ENCODE data around the gene COX8C.

Gene COX8C

DNA sequence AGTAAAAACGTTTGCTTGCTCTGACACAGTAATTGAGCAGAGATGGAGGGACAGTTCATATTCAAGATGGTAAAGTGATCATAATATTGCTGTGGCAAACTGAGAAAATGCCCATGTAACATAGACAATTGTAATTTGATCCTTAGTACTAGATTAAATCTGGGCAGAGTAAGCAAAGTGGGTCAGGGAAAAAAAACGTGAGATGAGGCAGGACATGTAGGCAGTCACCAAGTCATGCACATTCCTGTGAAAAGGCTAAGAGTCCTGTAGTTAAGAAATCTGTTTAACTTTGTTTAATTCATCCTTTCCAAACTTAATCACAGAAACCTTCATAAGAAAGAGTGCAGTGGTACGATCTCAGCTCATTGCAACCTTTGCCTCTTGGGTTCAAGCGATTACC lies 30.3 kb upstream of the COX8C start:
- Mint-ChIP-seq H3K4me3 (no peak overlapping the region), H3K36me3 (peaks cover 5% of the 10 kb centered on the region), H3K4me1 (peaks cover 33% of the 10 kb centered on the region), H3K9me3 (no peaks in the 10 kb centered on the region), H3K27me3 (no peaks in the 10 kb centered on the region), H3K27ac (no peak overlapping the region)
- ATAC-seq (ENCODE audit: low read depth): no peak
- no peak for DNase-seq (ENCODE audit: low spot score in 2 of 2)

DNA sequence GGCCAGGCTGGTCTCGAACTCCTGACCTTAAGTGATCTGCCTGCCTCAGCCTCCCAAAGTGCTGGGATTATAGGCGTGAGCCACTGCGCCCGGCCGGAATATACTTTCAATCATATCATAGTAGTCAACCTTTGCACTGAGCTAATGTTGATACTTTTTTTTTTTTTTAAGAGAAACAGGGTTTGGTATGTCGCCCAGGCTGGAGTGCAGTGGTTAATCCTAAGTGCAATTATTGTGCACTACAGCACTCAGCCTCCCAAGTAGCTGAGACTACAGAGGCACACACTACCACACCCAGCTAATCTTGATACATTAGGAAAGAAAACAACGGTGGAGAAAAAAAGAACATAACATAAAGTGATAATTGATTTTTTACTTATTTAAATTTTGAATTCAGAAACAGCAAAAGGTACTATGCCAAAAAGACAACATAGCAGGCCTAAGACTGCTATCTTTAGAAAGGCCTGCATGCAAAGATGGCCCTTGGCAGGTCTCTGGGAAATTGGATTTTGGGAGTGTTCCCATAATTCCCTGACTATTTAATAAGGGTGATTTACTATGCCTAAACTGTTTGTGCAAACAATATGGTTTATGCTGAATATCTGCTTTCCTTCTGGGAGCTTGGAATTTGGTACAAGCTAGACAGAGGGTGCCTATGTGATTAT lies 29.6 kb upstream of the COX8C start:
- Mint-ChIP-seq H3K9me3 (no peaks in the 10 kb centered on the region), H3K27ac (no peak overlapping the region), H3K4me1 (peaks cover 33% of the 10 kb centered on the region), H3K36me3 (peaks cover 5% of the 10 kb centered on the region), H3K4me3 (no peak overlapping the region), H3K27me3 (no peaks in the 10 kb centered on the region)
- no peak for DNase-seq (ENCODE audit: low spot score in 2 of 2)
- no peak for ATAC-seq (ENCODE audit: low read depth)

DNA sequence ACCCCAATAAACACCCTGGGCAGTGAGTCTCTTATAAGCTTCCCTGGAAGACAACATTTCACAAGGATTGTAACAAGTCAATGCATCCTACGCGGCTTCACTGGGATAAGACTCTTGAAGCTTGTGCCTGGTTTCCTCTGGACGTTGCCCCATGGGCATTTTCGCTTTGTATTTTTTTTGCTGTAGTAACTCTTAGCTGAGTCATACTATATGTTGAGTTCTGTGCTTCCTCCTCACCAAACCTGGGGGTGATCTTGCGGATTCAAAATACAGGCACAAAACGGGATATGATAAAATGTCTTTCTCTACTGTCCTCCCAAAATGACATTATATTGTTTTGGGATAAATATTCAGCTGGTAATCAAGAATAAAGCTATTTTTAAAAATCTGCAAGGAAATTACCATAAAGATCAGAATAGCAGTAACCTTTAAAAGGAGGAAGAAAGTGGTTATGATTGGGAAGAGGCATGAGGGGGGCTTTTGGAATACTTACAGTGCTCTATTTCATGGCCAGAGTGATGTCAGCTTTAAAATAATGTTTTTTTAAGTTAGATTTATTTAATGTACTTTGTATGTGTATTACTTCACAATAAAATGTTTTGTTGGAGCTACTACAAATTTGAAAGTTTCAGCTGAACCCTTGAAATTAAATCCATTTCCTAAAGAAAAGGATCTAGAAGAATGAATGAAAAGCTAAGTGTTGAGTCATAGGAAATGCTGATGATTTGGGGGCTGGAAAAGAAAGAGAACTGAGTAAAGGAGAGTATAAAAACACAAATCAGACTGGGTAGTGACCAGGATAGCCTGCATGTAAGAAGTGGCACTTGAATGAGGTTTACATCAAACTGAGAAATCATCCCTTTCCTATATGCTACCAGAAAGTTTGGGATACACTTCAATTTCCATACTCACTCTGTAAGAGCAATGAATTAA lies 28.8 kb upstream of the COX8C start:
- no peak for DNase-seq (ENCODE audit: low spot score in 2 of 2)
- Mint-ChIP-seq H3K27ac (peak overlapping the region; percentile 14), H3K9me3 (no peaks in the 10 kb centered on the region), H3K4me3 (no peak overlapping the region), H3K27me3 (no peaks in the 10 kb centered on the region), H3K4me1 (peaks cover 28% of the 10 kb centered on the region), H3K36me3 (peaks cover 5% of the 10 kb centered on the region)
- no peak for ATAC-seq (ENCODE audit: low read depth)

- Mint-ChIP-seq H3K4me1 (peaks cover 32% of the 10 kb centered on the region), H3K4me3 (no peak overlapping the region), H3K27ac (peak overlapping the region; percentile 14)
Measured at GRCh38 chr14:93318927-93319326, 28.1 kb upstream of the COX8C start.

DNA sequence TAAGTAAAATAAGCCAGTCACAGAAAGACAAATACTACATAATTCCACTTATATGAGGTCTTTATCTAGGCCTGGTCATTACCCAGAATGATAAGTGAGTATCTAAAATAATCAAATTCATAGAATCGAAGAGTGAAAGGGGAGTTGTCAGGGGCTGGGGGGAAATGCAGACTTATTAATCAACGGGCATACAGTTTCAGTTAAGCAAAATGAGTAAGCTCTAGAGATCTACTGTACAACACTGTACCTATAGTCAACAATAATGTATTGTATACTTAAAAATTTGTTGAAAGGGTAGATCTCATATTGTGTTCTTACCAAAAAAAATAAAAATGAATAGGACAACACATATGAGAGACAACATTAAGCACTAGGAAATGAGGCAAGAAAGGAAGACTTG lies 27.5 kb upstream of the COX8C start:
- no peak for ATAC-seq (ENCODE audit: low read depth)
- Mint-ChIP-seq H3K27me3 (no peaks in the 10 kb centered on the region), H3K27ac (peak overlapping the region; percentile 4), H3K4me1 (peaks cover 33% of the 10 kb centered on the region), H3K36me3 (peaks cover 11% of the 10 kb centered on the region), H3K9me3 (no peaks in the 10 kb centered on the region), H3K4me3 (no peak overlapping the region)
- no peak for DNase-seq (ENCODE audit: low spot score in 2 of 2)

More at GRCh38 chr14:93318927-93319326, 28.1 kb upstream of the COX8C start:
- Mint-ChIP-seq H3K36me3 (peaks cover 10% of the 10 kb centered on the region), H3K27me3 (no peaks in the 10 kb centered on the region), H3K9me3 (no peaks in the 10 kb centered on the region)
- no peak for DNase-seq (ENCODE audit: low spot score in 2 of 2)
- ATAC-seq (ENCODE audit: low read depth): no peak

- H3K36me3 Mint-ChIP-seq: peaks cover 15% of the 10 kb centered on the region
- peak overlapping the region; percentile 4 for H3K27ac Mint-ChIP-seq
- no peak for DNase-seq (ENCODE audit: low spot score in 2 of 2)
- H3K4me3 Mint-ChIP-seq: no peak overlapping the region
- H3K9me3 Mint-ChIP-seq: no peaks in the 10 kb centered on the region
- H3K27me3 Mint-ChIP-seq: no peaks in the 10 kb centered on the region
- H3K4me1 Mint-ChIP-seq: peaks cover 36% of the 10 kb centered on the region
- ATAC-seq (ENCODE audit: low read depth): no peak
Measured at GRCh38 chr14:93319958-93320357, 27.0 kb upstream of the COX8C start.

DNA sequence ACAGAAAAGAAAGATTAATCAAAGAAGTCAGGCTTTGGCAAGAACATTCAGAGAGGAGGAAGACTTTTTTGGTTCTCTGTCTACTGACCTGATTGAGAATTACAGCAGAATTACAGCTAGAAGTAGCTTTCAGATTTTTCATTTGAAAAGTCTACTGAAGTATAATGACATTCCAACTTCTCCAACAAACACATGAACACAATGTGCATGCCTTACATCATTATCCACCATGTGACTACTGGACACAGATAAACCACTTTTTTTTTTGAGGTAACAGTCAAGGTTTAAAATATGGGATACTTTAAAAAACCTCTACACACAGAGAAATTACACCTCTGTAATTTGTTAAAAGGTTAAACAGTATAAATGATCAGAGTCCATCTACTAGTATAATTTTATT lies 26.5 kb upstream of the COX8C start:
- ATAC-seq (ENCODE audit: low read depth): no peak
- Mint-ChIP-seq H3K27me3 (no peaks in the 10 kb centered on the region), H3K4me3 (no peak overlapping the region), H3K27ac (peak overlapping the region; percentile 4), H3K9me3 (no peaks in the 10 kb centered on the region), H3K36me3 (peaks cover 15% of the 10 kb centered on the region), H3K4me1 (peaks cover 39% of the 10 kb centered on the region)
- no peak for DNase-seq (ENCODE audit: low spot score in 2 of 2)

DNA sequence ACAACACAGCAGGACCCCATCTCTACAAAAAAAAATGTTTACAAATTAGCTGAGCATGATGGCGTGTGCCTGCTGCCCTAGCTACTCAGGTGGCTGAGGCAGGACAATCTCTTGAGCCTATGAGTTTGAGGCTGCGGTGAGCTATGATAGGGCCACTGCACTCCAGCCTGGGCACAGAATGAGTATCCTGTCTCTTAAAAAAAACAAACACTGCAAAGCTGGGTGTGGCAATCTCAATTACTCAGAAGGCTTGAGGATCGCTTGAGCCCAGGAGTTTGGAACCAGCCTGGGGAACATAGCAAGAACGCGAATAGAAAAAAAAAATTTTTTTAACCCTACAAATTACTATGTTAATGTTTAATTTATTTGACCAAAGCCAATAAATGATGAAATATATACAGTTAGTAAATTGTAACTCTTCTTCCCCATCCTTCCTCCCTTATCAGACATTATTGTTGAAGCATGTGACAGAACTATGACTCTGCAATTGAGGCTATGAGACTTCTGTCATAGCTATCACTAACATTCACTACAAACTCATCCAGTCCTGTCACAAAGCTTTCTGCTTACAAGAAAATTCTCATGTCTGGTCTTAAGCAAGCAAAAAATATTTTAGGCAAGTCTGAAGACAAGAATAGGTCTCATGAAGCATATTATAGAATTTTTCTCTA lies 23.9 kb upstream of the COX8C start:
- ATAC-seq (ENCODE audit: low read depth) (no peak), DNase-seq (ENCODE audit: low spot score in 2 of 2) (no peak)
- Mint-ChIP-seq H3K4me3 (no peak overlapping the region), H3K27ac (no peak overlapping the region), H3K9me3 (no peaks in the 10 kb centered on the region), H3K4me1 (peaks cover 39% of the 10 kb centered on the region), H3K36me3 (peaks cover 10% of the 10 kb centered on the region), H3K27me3 (no peaks in the 10 kb centered on the region)

DNA sequence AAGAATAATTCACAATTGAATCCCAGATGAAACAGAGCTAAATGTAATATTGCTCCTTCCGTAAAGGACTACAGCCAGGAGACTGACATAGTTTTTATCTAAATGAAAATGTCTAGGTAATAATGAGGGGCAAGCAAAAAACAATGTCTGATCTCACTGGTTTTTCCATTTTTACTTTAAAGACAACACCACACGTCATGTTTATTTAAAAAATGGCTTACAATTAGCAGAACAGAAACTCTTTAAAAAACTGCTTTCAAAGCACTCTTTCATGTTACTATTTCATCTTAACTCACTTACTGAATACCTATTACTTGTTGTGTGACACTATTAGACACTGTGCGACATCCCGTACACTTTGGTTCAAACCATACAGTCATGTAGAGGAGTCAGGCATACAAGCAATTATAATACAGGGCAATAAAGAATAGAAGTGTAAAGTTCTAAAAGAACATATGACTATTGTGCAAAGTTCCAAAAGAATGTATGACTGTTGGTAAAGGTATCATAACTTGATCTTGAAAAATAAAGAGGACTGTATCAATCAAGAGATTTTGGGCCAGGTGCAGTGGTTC lies 23.3 kb upstream of the COX8C start:
- DNase-seq (ENCODE audit: low spot score in 2 of 2) (no peak), ATAC-seq (ENCODE audit: low read depth) (no peak)
- H3K4me3 Mint-ChIP-seq: no peak overlapping the region
- peaks cover 40% of the 10 kb centered on the region for H3K4me1 Mint-ChIP-seq
- H3K27me3 Mint-ChIP-seq: no peaks in the 10 kb centered on the region
- H3K27ac Mint-ChIP-seq: no peak overlapping the region
- no peaks in the 10 kb centered on the region for H3K9me3 Mint-ChIP-seq
- peaks cover 10% of the 10 kb centered on the region for H3K36me3 Mint-ChIP-seq

- DNase-seq (ENCODE audit: low spot score in 2 of 2): no peak
- Mint-ChIP-seq H3K36me3 (peaks cover 10% of the 10 kb centered on the region), H3K9me3 (no peaks in the 10 kb centered on the region), H3K4me1 (peaks cover 45% of the 10 kb centered on the region), H3K27ac (no peak overlapping the region), H3K4me3 (no peak overlapping the region), H3K27me3 (no peaks in the 10 kb centered on the region)
- no peak for ATAC-seq (ENCODE audit: low read depth)
Measured at GRCh38 chr14:93326196-93326595, 20.8 kb upstream of the COX8C start.

- H3K27ac Mint-ChIP-seq: no peak overlapping the region
- H3K36me3 Mint-ChIP-seq: peaks cover 8% of the 10 kb centered on the region
- H3K27me3 Mint-ChIP-seq: no peaks in the 10 kb centered on the region
- ATAC-seq (ENCODE audit: low read depth) (no peak), DNase-seq (ENCODE audit: low spot score in 2 of 2) (no peak)
- H3K4me1 Mint-ChIP-seq: peaks cover 45% of the 10 kb centered on the region
- H3K4me3 Mint-ChIP-seq: no peak overlapping the region
- H3K9me3 Mint-ChIP-seq: no peaks in the 10 kb centered on the region
Measured at GRCh38 chr14:93328546-93328945, 18.4 kb upstream of the COX8C start.

DNA sequence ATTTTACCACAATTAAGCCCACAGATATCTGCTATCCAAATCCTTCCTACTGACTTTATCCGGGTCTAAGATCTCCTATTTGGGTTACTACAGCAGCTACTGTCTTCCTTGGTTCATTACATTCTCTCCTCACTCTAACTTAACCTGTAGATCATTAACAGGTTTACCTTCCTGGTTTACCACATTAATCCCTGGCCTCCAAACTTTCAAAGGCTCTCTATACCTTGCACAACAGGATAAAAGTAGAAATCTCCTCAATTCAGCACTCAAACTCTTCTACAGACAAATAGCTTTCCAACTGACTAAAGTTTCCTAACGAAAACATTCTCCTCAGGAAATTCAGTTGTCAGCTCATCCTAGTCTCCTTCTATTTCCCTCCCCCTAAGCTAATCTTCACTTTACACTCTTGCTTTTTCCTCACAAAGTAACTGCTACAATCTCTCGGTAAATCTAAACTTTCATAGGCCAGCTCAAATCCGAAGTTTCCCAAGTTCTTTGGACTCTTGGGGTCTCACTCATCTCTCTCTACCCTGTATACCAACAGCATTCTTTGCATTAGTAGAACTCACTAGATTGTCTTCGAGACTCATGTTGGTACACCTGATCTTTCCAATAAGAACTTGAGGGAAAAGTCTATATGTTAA lies 16.9 kb upstream of the COX8C start:
- Mint-ChIP-seq H3K27ac (peak overlapping the region; percentile 45), H3K36me3 (no peaks in the 10 kb centered on the region), H3K9me3 (no peaks in the 10 kb centered on the region), H3K4me3 (no peak overlapping the region), H3K4me1 (peaks cover 44% of the 10 kb centered on the region), H3K27me3 (no peaks in the 10 kb centered on the region)
- no peak for ATAC-seq (ENCODE audit: low read depth)
- DNase-seq (ENCODE audit: low spot score in 2 of 2): no peak

- Mint-ChIP-seq H3K4me3 (peak overlapping the region; percentile 91), H3K4me1 (peaks cover 42% of the 10 kb centered on the region), H3K27me3 (no peaks in the 10 kb centered on the region), H3K9me3 (no peaks in the 10 kb centered on the region), H3K27ac (peak overlapping the region; percentile 45), H3K36me3 (no peaks in the 10 kb centered on the region)
- ATAC-seq (ENCODE audit: low read depth) (no peak), DNase-seq (ENCODE audit: low spot score in 2 of 2) (no peak)
Measured at GRCh38 chr14:93330609-93331000, 16.4 kb upstream of the COX8C start.
